Dendritic cell treated with granulocyte-macrophage colony-stimulating factor and Interleukin-4, amounts not matched to agents 40 ng/mL and 50 ng/mL, for 4 days (primary cell): ENCODE results near the gene MGAT4A.
"Not testable (repeated sequence)": the region's sequence is repeated elsewhere in the genome, so short reads cannot be mapped to it uniquely, and the experiment has no call there.

Experiments used
- H3K27ac Mint-ChIP-seq: one replicate; pipeline ENCODE4 v1.8.0; 2022; ENCODE audit warnings: mild to moderate bottlenecking, mixed read lengths
- H3K27me3 Mint-ChIP-seq: one replicate; pipeline ENCODE4 v1.8.0; 2022; ENCODE audit warnings: mild to moderate bottlenecking, mixed read lengths
- H3K36me3 Mint-ChIP-seq: one replicate; pipeline ENCODE4 v1.8.0; 2022; ENCODE audit warnings: low read depth, mixed read lengths
- H3K4me1 Mint-ChIP-seq: one replicate; pipeline ENCODE4 v1.8.0; 2022; ENCODE audit warnings: low read depth, mixed read lengths
- H3K4me3 Mint-ChIP-seq: one replicate; pipeline ENCODE4 v1.8.0; 2022; ENCODE audit warnings: mild to moderate bottlenecking, moderate library complexity, mixed read lengths
- H3K9me3 Mint-ChIP-seq: one replicate; pipeline ENCODE4 v1.8.0; 2022; ENCODE audit warnings: mixed read lengths
- intact Hi-C: fragments of 100-400 bp; cut with micrococcal nuclease; formaldehyde crosslinking; loops from one replicate; pipeline ENCODE4 v1.15.0; 2022

The MGAT4A gene

DNA sequence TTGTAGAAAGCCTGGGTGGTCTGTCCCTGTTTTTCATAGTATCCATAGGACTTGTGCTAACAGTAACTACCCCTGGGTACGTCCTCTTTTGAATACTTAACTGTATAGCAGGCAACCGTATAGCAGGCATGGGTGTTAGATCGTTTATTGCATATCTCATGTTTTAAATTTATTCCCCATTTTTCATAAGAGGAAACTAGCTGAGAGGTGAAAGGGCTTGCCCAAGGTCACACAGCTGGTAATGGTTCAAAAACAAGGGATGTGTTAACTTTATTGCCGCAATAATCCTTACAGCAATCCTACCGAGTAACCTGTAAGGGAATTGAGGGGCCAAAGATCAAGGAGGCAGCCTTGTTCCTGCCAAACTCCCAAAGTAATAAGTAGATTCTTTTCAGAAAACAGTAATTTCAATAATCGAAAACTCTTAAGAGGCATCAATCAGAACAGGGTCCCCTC is 990 bp upstream of the MGAT4A start:
- Mint-ChIP-seq H3K27me3 (no peaks in the 10 kb centered on the region), H3K4me3 (peak overlapping the region; percentile 77), H3K36me3 (peaks cover 35% of the 10 kb centered on the region), H3K9me3 (peaks cover 7% of the 10 kb centered on the region), H3K4me1 (peaks cover 43% of the 10 kb centered on the region), H3K27ac (peak overlapping the region; percentile 91)
- intact Hi-C loops, result loop anchor here (2.0 kb wide), 1 partner anchor 39 kb away; no protein-coding TSS in a partner anchor

GRCh38 chr2:98730707-98731040 is 258 bp downstream of the MGAT4A start:
- Mint-ChIP-seq H3K36me3 (peaks cover 42% of the 10 kb centered on the region), H3K4me3 (peak overlapping the region; percentile 78), H3K9me3 (peaks cover 7% of the 10 kb centered on the region), H3K27ac (peak overlapping the region; percentile 80), H3K27me3 (no peaks in the 10 kb centered on the region), H3K4me1 (peaks cover 56% of the 10 kb centered on the region)
- intact Hi-C loops, result loop anchor here (1.0 to 2.0 kb wide), 2 partner anchors 40 to 92 kb away; no protein-coding TSS in a partner anchor

DNA sequence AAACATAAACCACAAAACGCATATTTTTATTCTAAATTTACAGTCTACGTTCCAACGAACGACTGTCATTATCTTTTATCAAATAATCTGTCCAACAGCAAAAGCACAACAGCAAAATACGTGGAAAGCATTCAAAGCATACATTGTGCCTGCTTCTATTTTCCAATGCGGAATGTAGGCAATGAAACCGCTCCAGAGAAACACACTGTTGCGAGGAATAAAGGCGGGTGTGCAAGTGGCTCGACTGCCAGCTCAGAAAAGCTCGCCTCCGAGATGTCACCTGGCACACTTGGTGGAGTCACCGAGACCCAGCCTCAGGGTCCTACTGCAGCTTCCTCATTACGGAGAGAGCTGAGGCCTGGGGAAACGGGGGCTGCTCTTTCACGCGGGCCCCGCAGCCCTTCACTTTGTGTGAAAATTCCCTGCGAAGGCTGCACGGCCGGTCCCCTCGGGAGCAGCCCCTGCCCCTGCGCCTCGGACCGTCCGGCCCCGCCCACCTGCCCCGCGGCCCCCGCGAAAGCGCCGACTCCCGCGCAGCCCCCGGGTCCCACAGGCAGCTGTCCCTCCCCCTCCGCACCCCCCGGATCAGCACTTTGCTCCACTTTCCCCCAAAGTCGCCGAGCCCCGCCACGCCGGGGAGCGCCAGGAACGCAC is 752 bp downstream of the MGAT4A start:
- peaks cover 57% of the 10 kb centered on the region for H3K4me1 Mint-ChIP-seq
- H3K27me3 Mint-ChIP-seq, result no peaks in the 10 kb centered on the region
- H3K4me3 Mint-ChIP-seq, result peak overlapping the region; percentile 78
- intact Hi-C loops, result loop anchor here (1.0 to 2.0 kb wide), 2 partner anchors 41 to 92 kb away; no protein-coding TSS in a partner anchor
- H3K36me3 Mint-ChIP-seq, result peaks cover 47% of the 10 kb centered on the region
- H3K27ac Mint-ChIP-seq, result peak overlapping the region; percentile 80
- H3K9me3 Mint-ChIP-seq, result peaks cover 7% of the 10 kb centered on the region

DNA sequence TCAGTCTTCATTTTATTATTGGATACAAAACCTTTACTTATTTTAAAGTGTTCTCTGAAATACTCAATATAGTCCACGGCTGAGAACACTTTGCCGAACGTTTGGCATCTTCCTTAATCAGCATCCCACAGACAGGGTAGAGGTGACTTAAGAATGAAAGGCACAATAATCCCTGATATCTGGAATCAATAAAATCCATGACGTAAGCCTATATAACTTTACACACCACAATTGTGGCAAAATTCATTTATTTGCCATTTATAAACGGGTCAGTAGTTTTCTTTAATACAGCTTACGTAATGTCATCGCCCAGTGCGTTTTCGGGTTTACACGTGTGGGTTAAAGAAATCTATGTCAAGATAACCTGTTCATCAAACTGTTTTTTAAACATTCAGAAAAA is 1.3 kb downstream of the MGAT4A start:
- no peaks in the 10 kb centered on the region for H3K27me3 Mint-ChIP-seq
- peak overlapping the region; percentile 80 for H3K27ac Mint-ChIP-seq
- H3K4me3 Mint-ChIP-seq, result peak overlapping the region; percentile 78
- H3K4me1 Mint-ChIP-seq, result peaks cover 57% of the 10 kb centered on the region
- intact Hi-C loops, result loop anchor here (1.0 to 5.0 kb wide), 4 partner anchors 41 to 108 kb away; no protein-coding TSS in a partner anchor
- peaks cover 7% of the 10 kb centered on the region for H3K9me3 Mint-ChIP-seq
- peaks cover 52% of the 10 kb centered on the region for H3K36me3 Mint-ChIP-seq

- Mint-ChIP-seq H3K4me1 (peaks cover 56% of the 10 kb centered on the region), H3K27ac (peak overlapping the region; percentile 4), H3K36me3 (peaks cover 64% of the 10 kb centered on the region), H3K4me3 (peak overlapping the region; percentile 57)
- H3K27me3 Mint-ChIP-seq, H3K9me3 Mint-ChIP-seq: not testable (repeated sequence)
- intact Hi-C loops, result loop anchor here (5.0 kb wide), 2 partner anchors 76 to 109 kb away; no protein-coding TSS in a partner anchor
Observed at GRCh38 chr2:98728088-98728718, 2.7 kb downstream of the MGAT4A start.

DNA sequence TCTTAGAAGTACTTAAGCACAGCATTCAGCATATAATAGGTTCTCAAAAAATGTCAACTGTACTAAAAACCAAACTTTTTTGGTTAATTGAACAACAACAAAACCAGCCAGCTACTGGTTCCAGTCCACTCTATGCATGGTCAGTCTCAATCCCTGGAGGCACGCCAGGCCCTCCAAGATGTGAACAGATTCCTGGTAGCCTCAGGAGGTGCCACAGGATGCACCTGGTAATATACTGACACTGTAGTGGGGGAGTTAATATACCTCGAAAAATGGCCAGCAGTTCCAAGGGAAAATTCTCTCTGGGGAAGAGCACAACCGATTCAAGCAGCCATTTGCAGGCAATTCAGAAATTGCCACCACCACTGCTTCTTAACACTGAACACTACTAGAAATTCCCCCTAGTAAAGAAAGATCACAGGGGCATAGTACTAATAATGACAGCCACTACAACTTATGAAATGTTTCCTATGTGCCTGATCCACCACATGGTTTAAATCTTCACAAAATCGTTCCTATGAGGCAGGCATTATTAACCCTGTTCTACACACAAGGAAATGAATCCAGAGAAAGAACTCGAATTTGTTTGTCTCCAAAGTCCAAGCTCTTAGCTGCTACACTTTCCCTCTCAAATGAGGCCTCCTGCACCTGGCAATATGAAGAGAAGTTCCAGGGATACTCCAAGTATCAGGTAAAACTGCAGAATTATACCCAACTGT is 3.4 kb downstream of the MGAT4A start:
- Mint-ChIP-seq H3K36me3 (peaks cover 64% of the 10 kb centered on the region), H3K4me1 (peaks cover 56% of the 10 kb centered on the region), H3K27me3 (no peaks in the 10 kb centered on the region), H3K27ac (peak overlapping the region; percentile 4), H3K9me3 (peaks cover 3% of the 10 kb centered on the region), H3K4me3 (peak overlapping the region; percentile 49)
- intact Hi-C loops, result loop anchor here (5.0 kb wide), 2 partner anchors 75 to 110 kb away; no protein-coding TSS in a partner anchor

- H3K27ac Mint-ChIP-seq, result no peak overlapping the region
- no peaks in the 10 kb centered on the region for H3K9me3 Mint-ChIP-seq
- peaks cover 64% of the 10 kb centered on the region for H3K36me3 Mint-ChIP-seq
- peaks cover 58% of the 10 kb centered on the region for H3K4me1 Mint-ChIP-seq
- intact Hi-C loops, result loop anchor here (5.0 kb wide), 2 partner anchors 75 to 110 kb away; no protein-coding TSS in a partner anchor
- no peaks in the 10 kb centered on the region for H3K27me3 Mint-ChIP-seq
- H3K4me3 Mint-ChIP-seq, result peak overlapping the region; percentile 49
Observed at GRCh38 chr2:98726735-98727368, 4.1 kb downstream of the MGAT4A start.

- peaks cover 66% of the 10 kb centered on the region for H3K36me3 Mint-ChIP-seq
- no peaks in the 10 kb centered on the region for H3K27me3 Mint-ChIP-seq
- peaks cover 63% of the 10 kb centered on the region for H3K4me1 Mint-ChIP-seq
- H3K4me3 Mint-ChIP-seq, result no peak overlapping the region
- no peaks in the 10 kb centered on the region for H3K9me3 Mint-ChIP-seq
- H3K27ac Mint-ChIP-seq, result no peak overlapping the region
- intact Hi-C loops, result loop anchor here (5.0 kb wide), 2 partner anchors 74 to 111 kb away; no protein-coding TSS in a partner anchor
Observed at GRCh38 chr2:98726205-98726604, 4.7 kb downstream of the MGAT4A start.

DNA sequence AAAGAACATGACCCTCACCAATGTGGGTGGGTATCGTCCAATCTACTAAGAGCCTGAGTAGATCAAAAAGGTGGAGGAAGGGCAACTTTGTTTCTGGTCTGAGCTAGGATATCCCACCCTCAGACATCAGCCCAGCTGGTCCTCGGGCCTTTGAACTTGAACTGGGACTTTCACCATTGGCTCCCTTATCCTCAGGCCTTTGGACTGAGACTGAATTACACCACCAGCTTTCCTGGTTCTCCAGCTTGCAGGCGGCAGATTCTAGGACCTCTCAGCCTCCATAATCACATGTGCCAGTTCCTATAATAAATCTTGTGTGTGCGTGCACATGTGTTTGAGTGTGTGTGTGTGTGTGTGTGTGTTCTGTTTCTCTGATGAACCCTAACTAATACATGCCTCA is 10.6 kb downstream of the MGAT4A start:
- no peaks in the 10 kb centered on the region for H3K27me3 Mint-ChIP-seq
- no peaks in the 10 kb centered on the region for H3K9me3 Mint-ChIP-seq
- no peak overlapping the region for H3K27ac Mint-ChIP-seq
- H3K4me1 Mint-ChIP-seq, result peaks cover 57% of the 10 kb centered on the region
- no peak overlapping the region for H3K4me3 Mint-ChIP-seq
- peaks cover 100% of the 10 kb centered on the region for H3K36me3 Mint-ChIP-seq
- intact Hi-C loops, result no loop called here

DNA sequence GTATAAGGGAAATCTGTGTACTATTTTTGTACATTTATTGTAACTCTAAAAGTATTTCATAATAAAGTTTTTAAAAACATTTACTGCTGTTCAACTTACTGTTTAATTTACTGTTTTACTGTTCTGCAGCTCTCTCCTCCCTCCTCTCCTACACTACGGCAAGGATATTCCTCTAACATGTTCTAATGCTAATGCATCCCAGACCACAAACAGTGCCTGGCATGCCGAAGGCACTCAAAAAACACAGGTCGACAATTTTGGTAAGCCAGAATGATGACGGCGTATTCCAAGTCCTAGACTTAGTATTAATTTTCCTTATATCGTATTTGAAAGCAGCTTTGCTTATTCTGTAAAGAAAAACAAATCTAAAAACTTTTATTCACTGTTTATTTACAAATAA is 13.3 kb downstream of the MGAT4A start:
- H3K4me3 Mint-ChIP-seq, result no peak overlapping the region
- intact Hi-C loops, result no loop called here

GRCh38 chr2:98716786-98717185 is 14.1 kb downstream of the MGAT4A start:
- intact Hi-C loops, result no loop called here
- H3K27me3 Mint-ChIP-seq, result no peaks in the 10 kb centered on the region
- H3K4me1 Mint-ChIP-seq, result peaks cover 54% of the 10 kb centered on the region
- no peak overlapping the region for H3K4me3 Mint-ChIP-seq
- no peak overlapping the region for H3K27ac Mint-ChIP-seq
- H3K9me3 Mint-ChIP-seq, result no peaks in the 10 kb centered on the region
- H3K36me3 Mint-ChIP-seq, result peaks cover 97% of the 10 kb centered on the region

More for the DNA sequence above, 13.3 kb downstream of the MGAT4A start:
- Mint-ChIP-seq H3K27ac (no peak overlapping the region), H3K4me1 (peaks cover 54% of the 10 kb centered on the region), H3K36me3 (peaks cover 97% of the 10 kb centered on the region), H3K9me3 (no peaks in the 10 kb centered on the region), H3K27me3 (no peaks in the 10 kb centered on the region)

DNA sequence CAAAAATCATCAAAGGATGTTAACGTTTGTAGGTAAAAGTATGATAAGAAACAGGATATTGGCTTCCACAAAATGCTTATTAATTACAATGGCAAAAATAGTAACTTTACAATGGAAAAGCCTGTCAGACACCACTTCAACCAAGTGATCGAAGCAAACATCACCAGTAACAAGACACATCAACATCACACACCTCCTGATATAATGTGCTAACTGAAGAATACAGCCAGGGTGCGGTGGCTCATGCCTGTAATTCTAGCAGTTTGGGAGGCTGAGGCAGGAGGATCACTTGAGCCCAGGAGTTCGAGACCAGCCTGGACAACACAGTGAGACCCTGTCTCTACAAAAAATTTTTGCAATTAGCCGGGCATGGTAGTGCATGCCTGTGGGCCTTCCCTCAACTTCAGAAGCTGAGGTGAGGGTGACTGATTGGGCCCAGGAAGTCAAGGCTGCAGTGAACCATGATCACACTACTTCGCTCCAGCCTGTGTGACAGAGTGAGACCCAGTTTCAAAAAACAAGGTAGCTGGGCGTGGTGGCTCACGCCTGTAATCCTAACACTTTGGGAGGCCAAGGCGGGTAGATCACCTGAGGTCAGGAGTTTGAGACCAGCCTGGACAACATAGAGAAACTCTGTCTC is 15.0 kb downstream of the MGAT4A start:
- Mint-ChIP-seq H3K27me3 (no peaks in the 10 kb centered on the region), H3K4me3 (no peak overlapping the region), H3K36me3 (peaks cover 90% of the 10 kb centered on the region), H3K27ac (no peak overlapping the region), H3K4me1 (peaks cover 53% of the 10 kb centered on the region), H3K9me3 (no peaks in the 10 kb centered on the region)
- intact Hi-C loops, result no loop called here

- Mint-ChIP-seq H3K9me3 (no peaks in the 10 kb centered on the region), H3K36me3 (peaks cover 85% of the 10 kb centered on the region), H3K4me3 (no peak overlapping the region), H3K27me3 (no peaks in the 10 kb centered on the region), H3K27ac (no peak overlapping the region), H3K4me1 (peaks cover 59% of the 10 kb centered on the region)
- intact Hi-C loops, result no loop called here
Observed at GRCh38 chr2:98713332-98714015, 17.5 kb downstream of the MGAT4A start.
